Esophagus muscularis mucosa (tissue), 4 donors: ENCODE results near the gene MINDY3. TPM values are rescaled to one million over a fixed set of nuclear protein-coding genes. Genes with fewer than 3 reads are reported as not detected.

Experiments used
- DNase-seq: peaks from one replicate; pipeline ENCODE4 v3.0.0-alpha.2; 2017; ENCODE audit errors: extremely low spot score
- H3K27ac ChIP-seq, 4 donors: fragments of 200-600 bp; sonication (generic); replicated peaks in 1 of 4; 1 replicate in 3 of 4; 2 replicates in 1 of 4; pipeline ENCODE4 v1.5.1; 2016 to 2019; ENCODE audit warnings: mild to moderate bottlenecking in 1 of 4
- H3K27me3 ChIP-seq, 4 donors: fragments of 200-600 bp; sonication (generic); one replicate each; pipeline versions ENCODE4 v1.5.1 to v1.6.0; 2016 to 2019
- H3K36me3 ChIP-seq, 4 donors: fragments of 200-600 bp; sonication (generic); one replicate each; pipeline ENCODE4 v1.5.1; 2016 to 2019
- H3K4me1 ChIP-seq, 4 donors: fragments of 200-600 bp; sonication (generic); one replicate each; pipeline ENCODE4 v1.5.1; 2016 to 2019
- H3K4me3 ChIP-seq, 4 donors: fragments of 200-600 bp; sonication (generic); 1 replicate in 2 of 4; 2 replicates in 2 of 4; pipeline ENCODE4 v1.5.1; 2016 to 2019; ENCODE audit warnings: mild to moderate bottlenecking in 4 of 4, moderate library complexity in 1 of 4
- H3K9me3 ChIP-seq, 4 donors: fragments of 200-600 bp; sonication (generic); 1 replicate in 3 of 4; 2 replicates in 1 of 4; pipeline ENCODE4 v1.5.1; 2016 to 2019
- EP300 ChIP-seq: sonication (generic); formaldehyde crosslinking; IDR thresholded peaks from one replicate; pipeline ENCODE4 v1.6.1; 2017; ENCODE audit warnings: antibody characterized with exemption
- POLR2A ChIP-seq: fragments of 450-650 bp; IDR thresholded peaks from one replicate; pipeline ENCODE4 v1.6.1; 2017; ENCODE audit warnings: antibody characterized with exemption, moderate library complexity, mild to moderate bottlenecking, low read depth
- POLR2AphosphoS5 ChIP-seq, 2 donors: sonication (generic); formaldehyde crosslinking; IDR thresholded peaks; one replicate each; pipeline ENCODE4 v1.6.1; 2017; ENCODE audit warnings: antibody characterized with exemption in 2 of 2
- WGBS: methylation state at CpG from one replicate; pipeline ENCODE4 v1.1.5; 2018; 5-methylcytosine and 5-hydroxymethylcytosine counted together
- intact Hi-C: fragments of 100-400 bp; cut with DNase I; formaldehyde crosslinking; loops from one replicate; pipeline ENCODE4 v1.15.1; 2023
- total RNA-seq, 4 donors: library from RNA; depleted of rRNA; stranded (reverse); fragments of >200 nt; gene quantifications; one replicate each; pipeline versions ENCODE4 v1.1.0 to v1.2.1, GENCODE V29; 2016
- TF ChIP-seq, protein P1 (sequence below), 3 experiments: fragments of 200-600 bp in 2 of 3; fragments of 450-650 bp in 1 of 3; sonication (generic) in 2 of 3; IDR thresholded peaks; one replicate each; pipeline ENCODE4 v1.5.1; 2017 to 2019; ENCODE audit warnings: antibody characterized with exemption in 3 of 3, mild to moderate bottlenecking in 2 of 3, moderate library complexity in 1 of 3

The MINDY3 gene
- total RNA-seq, 4 donors from 2014 or later, result 23.8 to 34.3 (median 28.4) TPM

GRCh38 chr10:15796098-15796759, 64.1 kb downstream of the MINDY3 start:
- WGBS, result 92% methylated on average over 5 of the region's 5 CpGs
- intact Hi-C loops, result no loop called here
- Histone ChIP-seq H3K4me1 (peaks cover 12 to 54% (median 42%) of the 10 kb centered on the region in 4 donors), H3K36me3 (peaks cover 0 to 12% (median 2%) of the 10 kb centered on the region in 4 donors), H3K27me3 (no peaks in the 10 kb centered on the region), H3K9me3 (peaks cover 0 to 9% (median 2%) of the 10 kb centered on the region in 4 donors), H3K27ac (peak overlapping the region in 2 of 4 donors; percentile 23 to 66), H3K4me3 (no peak overlapping the region)
- no peak for DNase-seq
- TF ChIP-seq, protein P1, sequence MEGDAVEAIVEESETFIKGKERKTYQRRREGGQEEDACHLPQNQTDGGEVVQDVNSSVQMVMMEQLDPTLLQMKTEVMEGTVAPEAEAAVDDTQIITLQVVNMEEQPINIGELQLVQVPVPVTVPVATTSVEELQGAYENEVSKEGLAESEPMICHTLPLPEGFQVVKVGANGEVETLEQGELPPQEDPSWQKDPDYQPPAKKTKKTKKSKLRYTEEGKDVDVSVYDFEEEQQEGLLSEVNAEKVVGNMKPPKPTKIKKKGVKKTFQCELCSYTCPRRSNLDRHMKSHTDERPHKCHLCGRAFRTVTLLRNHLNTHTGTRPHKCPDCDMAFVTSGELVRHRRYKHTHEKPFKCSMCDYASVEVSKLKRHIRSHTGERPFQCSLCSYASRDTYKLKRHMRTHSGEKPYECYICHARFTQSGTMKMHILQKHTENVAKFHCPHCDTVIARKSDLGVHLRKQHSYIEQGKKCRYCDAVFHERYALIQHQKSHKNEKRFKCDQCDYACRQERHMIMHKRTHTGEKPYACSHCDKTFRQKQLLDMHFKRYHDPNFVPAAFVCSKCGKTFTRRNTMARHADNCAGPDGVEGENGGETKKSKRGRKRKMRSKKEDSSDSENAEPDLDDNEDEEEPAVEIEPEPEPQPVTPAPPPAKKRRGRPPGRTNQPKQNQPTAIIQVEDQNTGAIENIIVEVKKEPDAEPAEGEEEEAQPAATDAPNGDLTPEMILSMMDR (IDR thresholded peaks at IDR 0.05), result no peak
- TF ChIP-seq POLR2AphosphoS5 (IDR thresholded peaks at IDR 0.05) (no peak), EP300 (no peak), POLR2A (no peak)

- H3K4me1 ChIP-seq, result peaks cover 16 to 64% (median 52%) of the 10 kb centered on the region in 4 donors
- TF ChIP-seq EP300, result no peak
- TF ChIP-seq, protein P1 (IDR thresholded peaks at IDR 0.05), result no peak
- no peak for TF ChIP-seq POLR2A
- TF ChIP-seq POLR2AphosphoS5 (IDR thresholded peaks at IDR 0.05), result no peak
- DNase-seq, result no peak
- no peaks in the 10 kb centered on the region for H3K9me3 ChIP-seq
- H3K27ac ChIP-seq, result peak overlapping the region in 3 of 4 donors; percentile 11 to 38 (median 19)
- no peaks in the 10 kb centered on the region for H3K27me3 ChIP-seq
- intact Hi-C loops, result no loop called here
- no peak overlapping the region for H3K4me3 ChIP-seq
- peaks cover 0 to 5% (median 0%) of the 10 kb centered on the region in 4 donors for H3K36me3 ChIP-seq
- WGBS, result 77% methylated on average over 7 of the region's 7 CpGs
These were observed 65.1 kb downstream of the MINDY3 start for GRCh38 chr10:15795036-15795792.

- TF ChIP-seq POLR2A, result no peak
- no peak for TF ChIP-seq EP300
- TF ChIP-seq POLR2AphosphoS5 (IDR thresholded peaks at IDR 0.05), result no peak
- TF ChIP-seq, protein P1 (IDR thresholded peaks at IDR 0.05), result no peak
- H3K4me1 ChIP-seq, result peaks cover 19 to 70% (median 58%) of the 10 kb centered on the region in 4 donors
- peaks cover 0 to 5% (median 0%) of the 10 kb centered on the region in 4 donors for H3K36me3 ChIP-seq
- H3K27me3 ChIP-seq, result no peaks in the 10 kb centered on the region
- DNase-seq, result no peak
- intact Hi-C loops, result no loop called here
- H3K9me3 ChIP-seq, result no peaks in the 10 kb centered on the region
- peak overlapping the region in 2 of 4 donors; percentile 11 to 64 for H3K27ac ChIP-seq
- no peak overlapping the region for H3K4me3 ChIP-seq
These were observed 65.7 kb downstream of the MINDY3 start for GRCh38 chr10:15794569-15794968.

DNA sequence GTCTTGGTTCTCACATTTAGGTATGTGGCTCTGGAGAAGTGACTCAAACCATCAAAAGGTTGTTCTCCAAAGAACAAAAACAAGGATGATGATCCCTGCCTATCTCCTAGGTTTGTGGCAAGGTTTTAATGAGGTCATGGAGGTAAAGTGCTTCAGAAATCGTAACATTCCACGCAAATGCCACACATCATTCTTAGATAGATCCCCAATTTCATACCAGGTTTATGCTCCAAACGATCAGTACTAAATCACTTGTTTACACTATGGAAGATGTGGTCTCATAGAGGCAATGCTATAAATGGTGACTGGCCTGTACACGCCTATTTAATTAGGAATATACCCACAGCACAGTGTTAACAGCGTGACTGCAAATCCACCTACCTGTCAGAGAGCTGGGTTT, 66.6 kb downstream of the MINDY3 start:
- no peak overlapping the region for H3K4me3 ChIP-seq
- H3K27ac ChIP-seq, result peak overlapping the region in 3 of 4 donors; percentile 21 to 64 (median 25)
- DNase-seq, result no peak
- intact Hi-C loops, result no loop called here
- TF ChIP-seq EP300 (no peak), POLR2A (no peak), POLR2AphosphoS5 (IDR thresholded peaks at IDR 0.05) (no peak)
- TF ChIP-seq, protein P1 (IDR thresholded peaks at IDR 0.05), result no peak
- no peaks in the 10 kb centered on the region for H3K9me3 ChIP-seq
- H3K36me3 ChIP-seq, result peaks cover 0 to 10% (median 0%) of the 10 kb centered on the region in 4 donors
- no peaks in the 10 kb centered on the region for H3K27me3 ChIP-seq
- WGBS, result 95% methylated on average over 5 of the region's 5 CpGs
- peaks cover 19 to 69% (median 54%) of the 10 kb centered on the region in 4 donors for H3K4me1 ChIP-seq
